GM19240 (cell line): ENCODE measurements around the gene SPRR1A.

Experiments
- DNase-seq: peaks from one replicate; pipeline ENCODE4 v3.0.0; 2011; ENCODE audit warnings: low spot score; ENCODE audit not compliant: insufficient read length

SPRR1A gene

GRCh38 chr1:152983743-152984142, at the start of gene SPRR1A:
SPRR1A (plus strand) TSS chr1:152984081; CDS start chr1:152985231, 1,150 bp downstream.
- no peak for DNase-seq

DNA sequence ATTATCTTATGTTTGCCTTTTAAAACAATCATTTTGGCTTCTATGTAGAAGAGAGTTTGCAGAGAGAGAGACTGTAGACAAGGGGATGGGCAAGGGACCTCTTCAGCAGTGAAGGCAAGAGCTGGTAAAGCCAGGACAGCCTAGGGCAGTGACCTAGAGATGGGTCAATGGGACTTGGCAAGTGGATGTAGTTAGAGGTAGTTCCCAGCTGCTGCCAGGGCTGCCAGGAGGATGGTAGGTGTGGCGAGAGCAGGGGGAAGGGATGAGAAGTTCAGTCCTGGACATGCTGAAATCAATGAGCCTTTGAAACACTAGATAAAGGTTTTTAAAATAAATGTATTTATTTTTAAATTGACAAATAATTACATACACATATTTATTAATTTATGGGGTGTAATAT, 43.3 kb upstream of the SPRR1A start:
- no peak for DNase-seq

GRCh38 chr1:152941037-152941711, 42.7 kb upstream of the SPRR1A start:
- DNase-seq, result no peak

- no peak for DNase-seq
Measured at GRCh38 chr1:152942161-152942560, 41.7 kb upstream of the SPRR1A start.

DNA sequence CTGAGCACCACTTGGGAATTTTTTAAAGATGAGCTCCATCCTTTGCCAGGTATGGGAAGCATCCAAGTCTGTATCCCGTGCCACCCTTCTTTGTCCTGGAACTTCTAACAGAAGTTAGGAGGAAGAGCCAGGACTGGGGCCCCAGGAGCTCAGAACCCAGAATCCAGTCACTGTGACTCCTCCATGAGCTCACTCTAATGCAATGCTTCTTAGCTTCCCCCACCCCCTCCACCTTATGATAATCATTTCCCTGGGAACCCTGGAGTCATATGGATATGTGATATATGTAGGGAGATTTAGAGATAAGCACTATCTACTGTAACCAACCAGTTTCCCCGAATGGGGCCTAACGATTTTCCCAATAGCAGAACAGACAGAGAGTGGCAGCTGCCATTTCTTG, 37.6 kb upstream of the SPRR1A start:
- no peak for DNase-seq

- no peak for DNase-seq
Measured at GRCh38 chr1:152946651-152947256, 37.1 kb upstream of the SPRR1A start, which contains the start of gene SPRR5. SPRR5 (plus strand) TSS chr1:152947206; CDS start chr1:152948555, 1,349 bp downstream.

GRCh38 chr1:152951711-152952110, 32.2 kb upstream of the SPRR1A start:
- DNase-seq, result no peak

DNA sequence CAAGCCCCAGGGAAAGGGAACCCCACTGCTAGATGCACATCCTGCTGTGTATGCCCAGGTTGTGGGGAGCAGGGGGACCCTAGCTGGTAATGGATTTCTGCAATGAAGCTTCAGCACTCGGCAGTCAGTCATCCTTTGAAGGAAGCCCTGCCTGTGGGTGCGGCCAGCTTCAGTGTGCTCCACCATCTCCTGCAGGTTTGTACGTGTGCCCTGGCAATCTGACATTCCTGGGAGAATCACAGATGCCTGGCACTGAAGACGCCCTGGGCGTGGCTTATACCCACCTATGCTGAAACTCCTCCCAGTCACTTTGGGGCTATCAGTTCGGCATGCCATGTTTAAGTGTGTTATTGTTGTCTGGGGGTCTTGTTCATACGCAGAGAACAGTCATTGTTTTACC, 30.1 kb upstream of the SPRR1A start:
- no peak for DNase-seq

DNA sequence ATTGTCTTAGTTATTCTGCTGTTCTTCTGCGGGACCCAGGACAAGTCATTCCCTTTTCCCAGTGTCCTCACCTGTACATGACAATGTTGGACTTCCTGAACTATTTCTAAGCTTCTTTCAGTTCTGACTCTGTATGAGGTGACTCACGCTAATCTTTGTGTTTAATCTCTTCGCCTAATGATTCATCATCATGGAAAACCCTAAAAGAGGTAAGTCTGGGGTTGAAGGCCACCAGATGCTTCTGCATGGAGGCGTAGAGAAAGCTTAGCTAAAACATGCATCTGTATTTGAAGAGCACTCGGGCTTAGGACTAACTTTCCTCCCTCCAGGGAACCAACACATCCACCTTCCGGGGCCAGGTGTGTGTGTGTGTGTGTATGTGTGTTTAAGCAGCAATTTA, 29.4 kb upstream of the SPRR1A start:
- no peak for DNase-seq

- DNase-seq, result no peak
Measured at GRCh38 chr1:152957561-152957960, 26.3 kb upstream of the SPRR1A start.

DNA sequence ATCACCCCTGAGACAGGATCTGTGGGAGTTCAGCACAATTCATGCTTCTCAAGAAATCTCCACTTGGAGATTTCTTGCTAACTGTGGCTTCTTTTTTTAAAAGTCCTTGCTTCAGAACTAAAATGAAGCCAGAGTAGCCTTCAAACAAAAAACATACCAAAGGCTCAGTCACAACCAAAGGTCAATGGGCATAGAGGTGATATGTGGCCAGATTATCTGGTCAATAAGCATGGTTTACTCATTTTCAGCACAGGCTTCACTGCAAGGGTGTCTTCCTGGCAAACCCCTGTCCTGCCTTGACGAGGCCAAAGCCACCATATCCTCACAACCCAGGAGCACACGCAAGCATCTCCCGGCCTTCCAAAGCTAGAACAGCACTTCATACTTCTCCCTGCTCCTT, 24.6 kb upstream of the SPRR1A start:
- no peak for DNase-seq

- DNase-seq, result no peak
Measured at GRCh38 chr1:152959801-152960451, 24.0 kb upstream of the SPRR1A start.

- no peak for DNase-seq
Measured at GRCh38 chr1:152960452-152961044, 23.3 kb upstream of the SPRR1A start.

DNA sequence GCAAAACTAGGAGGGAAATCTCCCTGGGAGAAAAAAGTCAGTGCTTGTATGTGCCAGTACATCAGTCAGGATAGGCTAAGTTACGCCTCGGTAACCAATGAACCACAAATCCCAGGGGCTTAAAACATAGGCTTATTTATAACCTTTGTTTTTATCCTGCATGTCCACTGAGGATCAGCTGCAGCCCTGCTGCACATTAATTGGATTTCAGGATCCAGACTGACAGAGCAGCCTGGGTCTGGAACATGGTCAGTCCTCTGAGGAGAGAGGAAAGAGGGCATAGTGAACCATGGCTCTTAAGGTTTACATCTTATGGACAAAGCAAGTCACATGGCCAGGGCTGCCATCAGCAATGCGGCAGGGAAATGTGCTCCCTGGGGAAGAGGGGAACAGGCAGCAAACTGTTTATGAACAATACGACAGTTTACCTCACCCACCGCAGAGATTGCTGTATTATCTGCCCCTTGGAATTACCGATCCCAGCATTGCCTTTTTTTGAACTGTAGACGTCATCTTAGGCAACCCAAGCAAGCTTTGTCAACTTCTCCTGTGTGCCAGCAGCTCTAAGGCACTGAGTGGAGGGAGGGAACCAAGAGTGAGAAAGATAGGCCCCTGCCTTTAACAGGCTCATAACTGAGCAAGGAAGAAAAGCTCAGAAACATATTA, 22.5 kb upstream of the SPRR1A start:
- no peak for DNase-seq

DNA sequence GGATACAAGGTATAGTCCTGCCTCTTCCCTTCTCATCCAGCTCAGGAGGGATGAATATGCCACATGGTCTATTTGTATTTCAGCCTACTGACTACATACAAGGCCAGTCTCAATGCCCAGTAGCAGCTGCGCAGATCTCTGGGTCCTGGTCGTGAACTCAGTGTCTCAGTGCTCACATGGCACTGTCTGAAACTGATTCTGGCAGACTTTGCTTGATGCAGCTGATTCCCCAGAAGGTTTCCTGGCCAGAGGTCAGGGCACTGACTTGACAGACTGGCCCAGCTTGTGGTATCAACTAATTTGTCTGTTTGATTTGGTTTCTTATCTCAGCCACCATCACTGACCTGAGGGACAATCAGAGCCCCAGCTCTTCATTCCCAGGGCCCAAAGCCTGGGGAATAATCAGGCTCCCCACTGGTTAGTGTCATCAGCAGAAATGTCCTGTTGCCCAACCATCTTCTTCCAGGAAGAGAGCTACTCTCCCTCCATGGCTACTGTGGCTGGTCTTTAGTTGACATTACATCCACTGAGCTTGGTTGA, 20.9 kb upstream of the SPRR1A start:
- no peak for DNase-seq

DNA sequence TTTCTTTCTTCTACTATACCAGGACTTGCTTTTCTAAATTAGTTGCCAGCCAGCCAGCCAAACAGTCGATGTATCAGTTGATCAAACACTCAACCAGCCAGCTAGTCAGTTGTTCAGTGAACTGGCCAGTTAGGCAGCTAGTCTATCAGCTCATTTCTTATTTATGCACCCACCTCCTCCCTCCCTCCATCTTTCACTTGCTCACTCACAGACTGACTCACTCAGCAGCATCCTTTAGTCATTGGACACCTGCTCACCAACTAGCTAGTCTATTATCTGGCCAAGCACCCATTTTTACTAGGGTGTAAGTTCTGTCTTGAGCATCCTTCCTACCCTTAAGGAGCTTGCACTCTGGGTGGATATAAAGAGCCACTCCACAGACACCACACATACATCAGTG, 19.3 kb upstream of the SPRR1A start:
- no peak for DNase-seq

GRCh38 chr1:152965853-152966252, 18.0 kb upstream of the SPRR1A start:
- DNase-seq, result no peak

- DNase-seq, result no peak
Measured at GRCh38 chr1:152967201-152967600, 16.7 kb upstream of the SPRR1A start.

- no peak for DNase-seq
Measured at GRCh38 chr1:152968248-152968647, 15.6 kb upstream of the SPRR1A start.

- DNase-seq, result no peak
Measured at GRCh38 chr1:152969036-152969435, 14.8 kb upstream of the SPRR1A start.

DNA sequence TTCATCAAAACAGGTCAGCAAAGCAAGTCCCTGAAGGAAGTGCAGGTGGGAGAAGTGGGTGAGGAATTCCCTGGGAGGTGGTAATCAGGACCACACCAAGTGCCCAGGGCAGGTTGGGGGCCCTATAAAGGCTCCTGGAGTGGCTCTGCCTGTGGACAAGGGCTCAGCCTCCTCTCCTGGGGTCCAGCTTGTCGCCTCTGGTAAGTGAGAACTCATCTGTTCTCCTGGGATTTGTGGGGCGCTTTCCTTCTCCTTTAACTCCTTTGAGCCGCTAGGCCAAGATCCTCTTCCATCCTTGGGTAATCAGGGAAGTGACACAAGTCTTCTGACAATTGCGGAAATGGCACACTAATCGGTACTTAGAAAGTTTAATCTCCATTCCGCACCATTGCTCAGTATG, 13.4 kb upstream of the SPRR1A start, which contains the start of gene SPRR4:
SPRR4 (plus strand) TSS at position 154 of the 400 bp plus-strand sequence. CDS start 1,243 bp downstream, outside the sequence.
- DNase-seq, result no peak
